GM10248 (cell line): ENCODE results near the gene MYT1.

Experiments used
- CTCF ChIA-PET: fragments of 300-600 bp; sonication (Branson Sonifier 250); formaldehyde crosslinking; extraction: SDS; loops from one replicate; lab custom pipeline; 2021; ENCODE audit warnings: antibody characterized with exemption; lab: Yijun Ruan, JAX
- POLR2A ChIA-PET: fragments of 350-650 bp; sonication (Branson Sonifier 250); formaldehyde crosslinking; extraction: SDS; loops from one replicate; lab custom pipeline; 2020; ENCODE audit warnings: antibody characterized with exemption; lab: Yijun Ruan, JAX
- DNase-seq: peaks from one replicate; pipeline ENCODE4 v3.0.0; 2012; ENCODE audit errors: extremely low spot score
- CTCF ChIP-seq: IDR thresholded peaks from 2 replicates; pipeline ENCODE4 v1.5.1; 2012; ENCODE audit warnings: mild to moderate bottlenecking, low read depth; ENCODE audit errors: extremely low read depth, missing control alignments, control extremely low read depth

The MYT1 gene

GRCh38 chr20:64161356-64162238 lies 2.7 kb upstream of the MYT1 start:
- ChIA-PET CTCF (no interaction called here), POLR2A (no interaction called here)
- peak; percentile 69 for DNase-seq
- TF ChIP-seq CTCF, result no peak

GRCh38 chr20:64162239-64162910 lies 1.9 kb upstream of the MYT1 start:
- ChIA-PET CTCF (no interaction called here), POLR2A (no interaction called here)
- TF ChIP-seq CTCF, result no peak
- DNase-seq, result no peak

GRCh38 chr20:64163776-64164122 lies 503 bp upstream of the MYT1 start:
- TF ChIP-seq CTCF, result no peak
- DNase-seq, result no peak
- CTCF ChIA-PET, result no interaction called here
- POLR2A ChIA-PET, result no interaction called here

- CTCF ChIA-PET, result interaction anchor here (0.7 kb wide), 1 partner anchor 26 kb away, joined by 3 read pairs; no protein-coding TSS in a partner anchor
- no peak for TF ChIP-seq CTCF
- DNase-seq, result no peak
- POLR2A ChIA-PET, result no interaction called here
Measured at GRCh38 chr20:64165866-64166600, 1.8 kb downstream of the MYT1 start.

GRCh38 chr20:64166721-64167615 lies 2.7 kb downstream of the MYT1 start:
- ChIA-PET CTCF (no interaction called here), POLR2A (no interaction called here)
- no peak for TF ChIP-seq CTCF
- DNase-seq, result no peak
